HCT116 (cell line): Measurements from ENCODE around the gene FAM168A.

Experiments used
- POLR2A ChIP-seq: IDR thresholded peaks from 2 replicates; pipeline ENCODE4 v1.7.0; 2011; ENCODE audit warnings: borderline replicate concordance; ENCODE audit not compliant: insufficient read depth, insufficient read length; ENCODE audit errors: extremely low read depth
- POLR2AphosphoS5 ChIP-seq: IDR thresholded peaks from 2 replicates; pipeline ENCODE4 v1.6.1; 2011; ENCODE audit warnings: mild to moderate bottlenecking, low read depth, low read length, moderate library complexity
- REST ChIP-seq: IDR thresholded peaks from 2 replicates; pipeline ENCODE4 v1.6.1; 2012; ENCODE audit warnings: low read depth
- TF ChIP-seq, protein P1 (sequence below), 3 experiments: fragments of 200-600 bp in 1 of 3; sonication (generic) in 1 of 3; IDR thresholded peaks in 2 of 3; conservative IDR thresholded peaks in 1 of 3; 2 replicates each; pipeline ENCODE4 v1.5.1; 2012 to 2017; ENCODE audit warnings: low read depth in 2 of 3, low read length in 2 of 3, antibody characterized with exemption in 1 of 3, borderline replicate concordance in 1 of 3, control low read depth in 1 of 3, mild to moderate bottlenecking in 1 of 3, mixed read lengths in 1 of 3, mixed run types in 1 of 3, moderate library complexity in 1 of 3; ENCODE audit not compliant: insufficient read depth in 1 of 3

DNA sequence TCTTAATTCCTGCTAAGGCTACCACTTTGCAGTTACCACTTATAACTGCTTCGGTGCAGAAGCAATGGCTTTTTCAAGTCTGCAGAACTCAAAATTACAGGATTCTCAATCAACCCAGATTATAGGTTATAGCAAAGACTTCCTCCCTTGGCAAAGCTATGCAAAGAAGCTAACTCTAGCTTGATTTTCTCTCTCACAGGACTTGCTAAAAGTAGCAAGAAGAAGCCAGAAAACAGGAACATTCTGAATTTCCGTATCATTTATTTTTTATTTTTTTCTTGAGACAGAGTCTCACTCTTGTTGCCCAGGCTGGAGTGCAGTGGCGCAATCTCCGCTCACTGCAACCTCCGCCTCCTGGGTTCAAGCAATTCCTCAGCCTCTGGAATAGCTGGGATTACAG lies 37.8 kb upstream of the FAM168A start:
- TF ChIP-seq, protein P1, sequence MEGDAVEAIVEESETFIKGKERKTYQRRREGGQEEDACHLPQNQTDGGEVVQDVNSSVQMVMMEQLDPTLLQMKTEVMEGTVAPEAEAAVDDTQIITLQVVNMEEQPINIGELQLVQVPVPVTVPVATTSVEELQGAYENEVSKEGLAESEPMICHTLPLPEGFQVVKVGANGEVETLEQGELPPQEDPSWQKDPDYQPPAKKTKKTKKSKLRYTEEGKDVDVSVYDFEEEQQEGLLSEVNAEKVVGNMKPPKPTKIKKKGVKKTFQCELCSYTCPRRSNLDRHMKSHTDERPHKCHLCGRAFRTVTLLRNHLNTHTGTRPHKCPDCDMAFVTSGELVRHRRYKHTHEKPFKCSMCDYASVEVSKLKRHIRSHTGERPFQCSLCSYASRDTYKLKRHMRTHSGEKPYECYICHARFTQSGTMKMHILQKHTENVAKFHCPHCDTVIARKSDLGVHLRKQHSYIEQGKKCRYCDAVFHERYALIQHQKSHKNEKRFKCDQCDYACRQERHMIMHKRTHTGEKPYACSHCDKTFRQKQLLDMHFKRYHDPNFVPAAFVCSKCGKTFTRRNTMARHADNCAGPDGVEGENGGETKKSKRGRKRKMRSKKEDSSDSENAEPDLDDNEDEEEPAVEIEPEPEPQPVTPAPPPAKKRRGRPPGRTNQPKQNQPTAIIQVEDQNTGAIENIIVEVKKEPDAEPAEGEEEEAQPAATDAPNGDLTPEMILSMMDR (IDR thresholded peaks at IDR 0.05 in 2 of 3, conservative IDR thresholded peaks at IDR 0.05 in 1 of 3; ENCODE audit: borderline replicate concordance in 1 of 3, insufficient read depth in 1 of 3, low read depth in 2 of 3, low read length in 2 of 3) = no peak
- no peak for TF ChIP-seq POLR2A
- no peak for TF ChIP-seq POLR2AphosphoS5
- TF ChIP-seq REST = no peak
